Limb (tissue), 2 donors: Measurements from ENCODE around the gene UBTD1.

Source experiments
- DNase-seq, 2 donors: peaks; one replicate each; pipeline ENCODE4 v3.0.0-alpha.2; 2016; ENCODE audit errors: extremely low spot score in 2 of 2

The UBTD1 gene

GRCh38 chr10:97618285-97618684 lies 119.6 kb downstream of the UBTD1 start:
- no peak for DNase-seq

GRCh38 chr10:97618733-97619132 lies 120.0 kb downstream of the UBTD1 start:
- DNase-seq, result no peak
